Stimulated activated effector memory CD8-positive, alpha-beta T cell treated with anti-CD3 and anti-CD28 coated beads, Interleukin-12 subunit alpha, Interleukin-12 subunit beta, amount 100 ng/mL, for 72 hours (primary cell): ENCODE results near the gene LIPI.
"Not testable (repeated sequence)": the region's sequence is repeated elsewhere in the genome, so short reads cannot be mapped to it uniquely, and the experiment has no call there.

Source experiments
- ATAC-seq: fragments of 150-1000 bp; cut with Tn5 transposase; 2 replicates; pipeline ENCODE4 v1.10.0; 2021
- DNase-seq, 2 donors: peaks; one replicate each; pipeline ENCODE4 v3.0.0; 2021 to 2022; ENCODE audit warnings: low spot score in 2 of 2
- H3K27ac Mint-ChIP-seq: one replicate; pipeline ENCODE4 v1.8.0; 2022; ENCODE audit warnings: mild to moderate bottlenecking, mixed read lengths
- H3K36me3 Mint-ChIP-seq: one replicate; pipeline ENCODE4 v1.8.0; 2022; ENCODE audit warnings: mild to moderate bottlenecking, mixed read lengths
- H3K4me1 Mint-ChIP-seq: one replicate; pipeline ENCODE4 v1.8.0; 2022; ENCODE audit warnings: mixed read lengths
- H3K4me3 Mint-ChIP-seq: one replicate; pipeline ENCODE4 v1.8.0; 2022; ENCODE audit warnings: mild to moderate bottlenecking, mixed read lengths
- H3K9me3 Mint-ChIP-seq: one replicate; pipeline ENCODE4 v1.8.0; 2022; ENCODE audit warnings: mixed read lengths

Gene LIPI

DNA sequence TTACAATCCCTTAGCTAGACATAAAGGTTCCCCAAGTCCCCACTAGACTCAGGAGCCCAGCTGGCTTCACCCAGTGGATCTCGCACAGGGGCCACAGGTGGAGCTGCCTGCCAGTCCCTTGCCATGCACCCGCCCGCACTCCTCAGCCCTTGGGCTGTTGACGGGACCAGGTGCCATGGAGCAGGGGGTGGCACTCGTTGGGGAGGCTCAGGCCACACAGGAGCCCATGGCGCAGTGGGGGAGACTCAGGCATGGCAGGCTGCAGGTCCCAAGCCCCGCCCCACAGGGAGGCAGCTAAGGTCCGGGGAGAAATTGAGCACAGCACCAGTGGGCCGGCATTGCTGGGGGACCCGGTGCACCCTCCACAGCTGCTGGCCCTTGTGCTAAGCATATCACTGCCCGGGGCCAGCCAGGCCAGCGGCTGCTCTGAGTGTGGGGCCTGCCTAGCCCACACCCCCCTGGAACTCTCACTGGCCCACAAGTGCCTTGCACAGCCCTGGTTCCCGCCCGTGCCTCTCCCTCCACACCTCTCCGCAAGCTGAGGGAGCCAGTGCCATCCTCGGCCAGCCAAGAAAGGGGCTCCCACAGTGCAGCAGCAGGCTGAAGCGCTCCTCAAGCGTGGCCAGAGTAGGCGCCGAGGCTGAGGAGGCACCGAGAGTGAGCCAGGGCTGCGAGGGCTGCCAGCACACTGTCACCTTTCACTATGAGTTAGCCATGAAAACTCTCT, 117.8 kb downstream of the LIPI start:
- Mint-ChIP-seq H3K36me3 (no peaks in the 10 kb centered on the region), H3K4me1 (peaks cover 9% of the 10 kb centered on the region), H3K27ac (no peak overlapping the region), H3K4me3 (no peak overlapping the region), H3K9me3 (peaks cover 2% of the 10 kb centered on the region)
- DNase-seq (peak in 1 of 2 donors; percentile 38), ATAC-seq (peak; percentile 52)

DNA sequence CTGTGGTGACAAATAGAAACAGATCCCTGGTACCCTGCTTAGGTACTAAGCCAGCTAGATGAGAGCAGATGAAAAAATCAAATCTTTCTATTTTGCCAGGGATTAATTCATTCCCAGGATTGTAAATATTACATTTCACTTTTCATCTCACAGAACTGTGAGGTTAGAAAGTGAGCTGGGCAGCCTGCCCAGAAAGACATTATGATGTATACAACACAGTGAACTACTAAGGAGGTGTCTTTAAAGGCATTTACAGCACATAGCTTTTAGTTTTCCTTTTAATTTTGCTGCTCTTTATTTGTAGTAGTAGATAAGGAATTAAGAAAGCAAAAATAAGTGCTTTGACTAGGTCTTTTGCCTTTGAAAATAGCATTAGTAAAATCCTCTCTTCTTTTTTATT, 120.6 kb downstream of the LIPI start:
- H3K27ac Mint-ChIP-seq, H3K4me3 Mint-ChIP-seq, H3K9me3 Mint-ChIP-seq, H3K36me3 Mint-ChIP-seq, ATAC-seq, H3K4me1 Mint-ChIP-seq: not testable (repeated sequence)
- peak in 1 of 2 donors; percentile 38 for DNase-seq

DNA sequence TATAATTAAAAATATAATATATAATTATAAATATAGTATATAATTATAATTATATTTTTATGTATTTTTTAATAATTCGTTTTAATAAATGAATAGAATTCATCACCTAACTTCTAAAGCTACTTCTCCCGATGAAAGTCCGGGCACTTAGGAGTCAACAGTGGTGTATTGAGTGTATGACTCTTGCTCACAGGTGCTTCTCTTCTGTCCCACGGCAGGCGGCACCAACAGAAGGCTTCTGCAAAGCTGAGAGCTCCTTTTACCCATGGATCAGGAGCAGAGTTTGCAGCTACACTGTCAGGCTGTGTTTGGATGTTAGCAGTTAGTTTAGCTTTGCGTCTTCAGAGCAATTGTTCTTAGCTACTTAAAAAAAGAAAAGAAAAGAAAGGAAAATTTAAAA, 122.4 kb downstream of the LIPI start:
- no peak for DNase-seq
- Mint-ChIP-seq H3K4me3 (no peak overlapping the region), H3K36me3 (no peaks in the 10 kb centered on the region), H3K9me3 (no peaks in the 10 kb centered on the region), H3K27ac (no peak overlapping the region), H3K4me1 (peaks cover 9% of the 10 kb centered on the region)
- ATAC-seq, result no peak

DNA sequence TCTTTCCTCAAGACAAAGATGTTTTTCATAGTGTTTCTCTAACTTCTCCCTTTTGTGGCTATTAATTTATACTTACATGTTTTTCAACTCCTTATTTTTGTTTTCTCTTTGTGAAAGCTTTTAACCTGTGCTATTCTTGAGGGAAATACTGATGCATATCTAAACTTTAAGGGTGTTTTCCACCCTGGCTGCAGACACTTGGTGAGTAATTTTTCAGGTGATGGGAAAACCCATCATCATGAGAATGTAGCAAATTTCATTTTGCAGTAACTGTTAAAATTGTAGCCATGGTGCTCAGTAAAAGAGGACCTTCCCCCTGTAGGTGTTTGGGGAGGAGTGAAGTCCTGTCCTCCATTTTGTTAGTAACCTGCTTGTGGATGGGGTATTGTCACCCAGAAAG, 124.2 kb downstream of the LIPI start:
- no peaks in the 10 kb centered on the region for H3K9me3 Mint-ChIP-seq
- peak overlapping the region; percentile 33 for H3K27ac Mint-ChIP-seq
- no peak overlapping the region for H3K4me3 Mint-ChIP-seq
- no peak for DNase-seq
- peaks cover 7% of the 10 kb centered on the region for H3K4me1 Mint-ChIP-seq
- ATAC-seq, result peak; percentile 70
- no peaks in the 10 kb centered on the region for H3K36me3 Mint-ChIP-seq

DNA sequence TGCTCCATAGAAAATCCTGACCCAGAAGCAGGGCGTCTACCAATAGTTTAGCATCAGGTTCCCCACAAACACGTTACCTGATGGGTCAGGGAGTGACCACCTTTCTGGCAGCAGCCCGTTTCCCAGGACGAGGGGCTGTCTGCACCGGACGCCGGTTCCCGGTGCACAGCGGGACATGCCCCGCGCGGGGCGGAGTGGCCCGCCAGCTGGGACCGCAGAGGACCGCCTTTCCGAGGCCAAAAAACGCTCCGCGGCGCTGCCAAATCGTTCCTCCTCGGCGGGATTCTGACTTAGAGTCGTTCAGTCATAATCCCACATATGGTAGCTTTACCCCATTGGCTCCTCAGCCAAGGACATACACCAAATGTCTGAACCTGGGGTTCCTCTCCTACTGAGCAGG, 126.1 kb downstream of the LIPI start:
- ATAC-seq (no peak), DNase-seq (peak in 1 of 2 donors; percentile 43)
- no peaks in the 10 kb centered on the region for H3K9me3 Mint-ChIP-seq
- no peaks in the 10 kb centered on the region for H3K36me3 Mint-ChIP-seq
- no peaks in the 10 kb centered on the region for H3K4me1 Mint-ChIP-seq
- H3K4me3 Mint-ChIP-seq, result no peak overlapping the region
- H3K27ac Mint-ChIP-seq, result no peak overlapping the region

DNA sequence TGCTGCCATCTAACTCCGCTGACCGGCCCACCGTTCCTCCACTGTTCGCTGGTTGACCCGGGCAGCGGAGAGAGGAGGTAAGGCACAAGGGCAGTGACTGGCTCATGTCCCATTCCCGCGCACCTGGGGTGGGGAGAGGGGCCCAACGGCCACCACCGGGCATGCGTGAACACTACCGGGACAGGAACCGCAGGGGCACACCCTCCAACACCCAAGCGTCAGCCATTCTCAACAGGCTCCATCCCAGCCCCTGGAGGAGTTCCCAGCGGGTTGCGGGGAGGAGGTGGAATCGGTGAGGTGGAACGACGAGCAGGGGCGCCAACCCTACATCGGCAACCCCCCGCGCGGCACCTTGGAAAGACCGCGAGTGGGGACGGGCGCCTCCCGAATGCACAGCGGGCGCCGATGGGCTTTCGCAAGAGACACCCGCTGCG, 126.7 kb downstream of the LIPI start:
- H3K9me3 Mint-ChIP-seq, result no peaks in the 10 kb centered on the region
- no peak overlapping the region for H3K4me3 Mint-ChIP-seq
- no peaks in the 10 kb centered on the region for H3K36me3 Mint-ChIP-seq
- no peak for DNase-seq
- no peak for ATAC-seq
- H3K4me1 Mint-ChIP-seq, result no peaks in the 10 kb centered on the region
- no peak overlapping the region for H3K27ac Mint-ChIP-seq

DNA sequence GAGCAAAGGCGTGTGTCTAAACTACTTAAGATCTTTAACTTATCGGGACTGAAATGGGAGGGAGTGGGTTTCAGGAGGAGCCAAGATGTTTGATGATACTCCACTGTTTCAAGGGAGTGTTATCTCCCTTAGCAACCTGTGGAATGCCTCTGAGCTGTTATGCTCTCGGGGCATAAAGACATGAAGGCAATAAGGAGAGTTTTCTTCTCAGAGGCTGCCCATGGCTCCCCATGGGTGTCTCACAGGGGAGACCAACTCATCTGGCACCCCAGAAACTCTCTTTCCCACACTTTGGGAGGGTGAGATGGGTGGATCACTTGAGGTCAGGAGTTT, 130.0 kb downstream of the LIPI start:
- H3K36me3 Mint-ChIP-seq, result no peaks in the 10 kb centered on the region
- DNase-seq, result no peak
- no peak overlapping the region for H3K27ac Mint-ChIP-seq
- H3K4me1 Mint-ChIP-seq, result no peaks in the 10 kb centered on the region
- ATAC-seq, result no peak
- no peak overlapping the region for H3K4me3 Mint-ChIP-seq
- peaks cover 19% of the 10 kb centered on the region for H3K9me3 Mint-ChIP-seq

DNA sequence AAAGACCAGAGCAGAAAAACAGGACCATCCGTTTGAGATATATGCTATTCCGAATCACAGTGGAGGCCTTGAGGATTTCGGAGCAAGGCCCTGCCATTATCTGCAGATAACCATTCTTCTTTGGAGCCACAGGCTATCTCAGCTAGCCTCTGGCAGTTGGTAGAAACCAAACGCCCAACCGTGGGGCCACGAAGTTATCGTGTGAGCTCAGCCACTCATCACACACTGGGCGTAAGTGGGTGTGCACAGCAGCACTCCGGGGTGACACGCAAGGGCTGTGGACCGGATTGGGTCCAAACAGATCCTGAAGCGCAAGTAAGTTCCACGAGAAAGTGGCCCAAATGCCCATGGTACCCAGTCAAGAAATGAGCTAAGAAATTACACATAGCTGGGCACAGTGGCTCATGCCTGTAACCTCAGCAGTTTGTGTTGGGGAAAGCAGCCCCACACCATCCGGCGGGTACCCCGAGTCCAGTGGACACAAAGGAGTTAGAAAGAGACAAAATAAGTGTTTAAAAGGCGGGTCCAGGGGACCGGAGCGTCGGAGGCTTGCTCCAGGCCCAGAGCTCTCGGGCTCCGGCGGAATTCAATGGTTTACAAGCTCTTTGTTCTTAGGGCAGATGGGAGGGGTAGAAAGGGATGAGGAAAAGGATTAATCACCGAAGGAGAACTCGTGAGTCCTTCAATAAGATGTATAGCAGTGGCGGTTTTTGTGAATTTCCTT, 130.6 kb downstream of the LIPI start:
- H3K4me1 Mint-ChIP-seq, result no peaks in the 10 kb centered on the region
- H3K27ac Mint-ChIP-seq, result no peak overlapping the region
- no peak for ATAC-seq
- H3K4me3 Mint-ChIP-seq, result no peak overlapping the region
- no peaks in the 10 kb centered on the region for H3K36me3 Mint-ChIP-seq
- DNase-seq, result no peak
- H3K9me3 Mint-ChIP-seq, result peaks cover 19% of the 10 kb centered on the region

DNA sequence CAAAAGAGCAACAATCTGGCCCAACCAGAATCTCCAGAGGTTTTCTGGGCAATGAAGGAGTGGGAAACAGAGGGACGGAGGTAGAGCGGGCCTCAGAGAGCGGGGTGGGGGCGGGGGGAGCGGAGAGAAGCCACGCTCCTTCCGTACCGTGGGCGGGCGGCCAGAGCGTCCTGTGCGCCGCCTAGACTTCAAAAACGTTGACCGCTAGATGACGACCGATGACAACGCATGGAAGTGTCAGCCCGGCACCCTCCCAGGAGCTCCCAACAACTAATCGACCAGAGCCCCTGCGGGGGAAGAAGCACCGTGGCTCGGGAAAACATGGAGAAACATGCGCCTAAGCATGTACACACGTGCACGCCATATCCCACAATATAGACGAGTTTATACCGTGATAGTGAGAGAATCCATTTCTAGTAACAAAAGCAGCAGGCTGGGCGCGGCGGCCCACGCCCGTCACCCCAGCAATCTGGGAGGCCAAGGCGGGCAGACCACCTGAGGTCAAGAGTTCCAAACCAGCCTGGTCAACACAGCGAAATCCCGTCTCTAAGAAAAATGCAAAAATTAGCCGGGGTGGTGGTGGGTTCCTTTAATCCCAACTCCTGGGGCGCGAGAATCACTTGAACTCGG, 131.9 kb downstream of the LIPI start:
- Mint-ChIP-seq H3K4me3 (no peak overlapping the region), H3K4me1 (no peaks in the 10 kb centered on the region), H3K27ac (no peak overlapping the region), H3K9me3 (peaks cover 19% of the 10 kb centered on the region), H3K36me3 (no peaks in the 10 kb centered on the region)
- ATAC-seq (no peak), DNase-seq (no peak)

DNA sequence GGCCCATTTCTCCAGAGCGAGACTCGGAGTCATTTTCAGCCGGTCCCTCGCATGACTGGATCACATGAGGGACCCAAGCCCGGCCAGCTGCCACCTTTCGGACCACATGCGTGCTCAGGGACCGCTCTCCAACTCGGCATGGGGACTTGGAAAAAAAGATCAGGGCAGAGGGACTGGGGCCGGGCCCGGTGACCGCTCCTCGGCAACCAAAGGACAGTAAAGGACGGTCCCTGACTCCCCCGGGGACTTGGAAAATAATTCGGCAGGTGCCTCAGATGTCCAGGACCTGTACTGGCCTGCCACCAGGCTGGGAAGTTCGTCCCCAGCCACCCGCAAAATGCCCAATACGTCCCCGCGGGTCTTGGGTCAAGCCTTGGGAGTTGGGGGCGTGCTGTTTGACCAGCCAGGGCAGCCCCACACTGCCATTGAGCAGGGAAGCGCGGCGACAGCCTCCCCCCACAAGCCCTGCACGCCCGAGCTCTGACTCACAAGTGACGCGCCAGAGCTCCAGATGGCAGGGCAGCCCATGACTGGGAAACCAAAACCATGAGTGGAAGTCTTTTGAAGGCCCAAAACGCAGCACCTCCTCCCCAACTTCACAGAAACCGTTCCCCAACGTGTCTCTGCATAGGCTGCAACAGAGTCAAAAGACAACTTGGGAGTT, 134.5 kb downstream of the LIPI start:
- ATAC-seq, result peak; percentile 79
- no peaks in the 10 kb centered on the region for H3K4me1 Mint-ChIP-seq
- no peak overlapping the region for H3K27ac Mint-ChIP-seq
- no peaks in the 10 kb centered on the region for H3K36me3 Mint-ChIP-seq
- DNase-seq, result peak in 1 of 2 donors; percentile 53
- peaks cover 19% of the 10 kb centered on the region for H3K9me3 Mint-ChIP-seq
- H3K4me3 Mint-ChIP-seq, result no peak overlapping the region

DNA sequence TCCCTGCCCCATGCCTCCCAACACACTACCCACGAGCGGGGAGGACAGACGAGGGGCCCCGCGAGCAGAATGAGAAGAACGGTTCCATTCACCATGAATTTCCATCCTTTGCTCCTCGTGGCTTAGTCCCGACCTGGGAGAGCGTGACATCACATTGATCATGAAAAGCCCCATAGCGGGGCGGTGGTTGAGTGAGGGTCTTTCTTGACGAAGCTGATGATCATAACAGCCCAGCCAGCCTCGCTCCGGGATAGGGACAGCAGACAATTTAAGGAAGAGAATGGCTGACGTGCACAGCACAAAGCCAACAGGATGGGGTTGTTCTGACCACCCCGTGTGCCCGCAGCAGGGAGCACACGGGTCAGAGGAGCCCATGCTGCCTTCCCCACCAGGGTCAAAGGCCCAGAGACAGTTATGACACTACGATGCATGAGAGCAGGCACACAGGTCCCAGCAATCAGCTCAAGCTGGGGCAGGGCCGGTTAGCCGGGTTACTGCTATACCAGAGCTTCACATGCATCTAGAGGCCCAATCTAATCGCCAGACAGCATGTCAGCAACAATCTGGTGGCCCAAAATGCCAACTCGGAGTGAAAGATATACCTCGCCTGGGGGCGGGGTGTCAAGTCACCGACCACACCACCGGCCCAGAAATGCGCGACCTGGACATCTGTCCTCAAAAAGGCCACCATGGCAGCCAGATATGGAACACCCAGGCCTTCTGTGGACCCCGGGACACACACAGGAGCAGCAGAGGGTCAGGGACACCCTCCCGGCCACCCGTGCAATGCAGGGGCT, 135.2 kb downstream of the LIPI start:
- H3K4me1 Mint-ChIP-seq, result no peaks in the 10 kb centered on the region
- no peaks in the 10 kb centered on the region for H3K36me3 Mint-ChIP-seq
- no peak overlapping the region for H3K4me3 Mint-ChIP-seq
- H3K9me3 Mint-ChIP-seq, result peaks cover 19% of the 10 kb centered on the region
- H3K27ac Mint-ChIP-seq, result no peak overlapping the region
- ATAC-seq, result no peak
- DNase-seq, result peak in 1 of 2 donors; percentile 38

DNA sequence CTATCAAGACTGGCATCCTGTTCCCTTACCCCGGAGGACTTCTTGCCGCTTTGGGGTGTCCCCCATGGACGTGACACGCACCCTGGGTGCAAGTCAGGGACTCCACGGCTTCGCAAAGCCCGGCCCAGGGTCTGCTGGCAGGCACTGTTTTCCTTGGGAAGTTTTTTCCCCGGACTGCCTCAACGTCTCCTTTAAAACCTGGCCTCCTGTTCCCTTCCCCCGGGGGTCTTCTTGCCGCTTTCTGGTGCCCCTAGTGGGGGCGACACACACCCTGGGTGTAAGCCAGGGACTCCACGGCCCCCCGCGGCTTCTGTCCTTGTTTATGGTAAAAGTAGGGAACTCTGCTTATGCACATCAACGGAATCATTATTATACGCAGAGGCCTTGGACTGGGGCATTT, 136.6 kb downstream of the LIPI start:
- no peak overlapping the region for H3K4me3 Mint-ChIP-seq
- peaks cover 19% of the 10 kb centered on the region for H3K9me3 Mint-ChIP-seq
- H3K4me1 Mint-ChIP-seq, result no peaks in the 10 kb centered on the region
- DNase-seq (no peak), ATAC-seq (no peak)
- H3K27ac Mint-ChIP-seq, result no peak overlapping the region
- no peaks in the 10 kb centered on the region for H3K36me3 Mint-ChIP-seq

DNA sequence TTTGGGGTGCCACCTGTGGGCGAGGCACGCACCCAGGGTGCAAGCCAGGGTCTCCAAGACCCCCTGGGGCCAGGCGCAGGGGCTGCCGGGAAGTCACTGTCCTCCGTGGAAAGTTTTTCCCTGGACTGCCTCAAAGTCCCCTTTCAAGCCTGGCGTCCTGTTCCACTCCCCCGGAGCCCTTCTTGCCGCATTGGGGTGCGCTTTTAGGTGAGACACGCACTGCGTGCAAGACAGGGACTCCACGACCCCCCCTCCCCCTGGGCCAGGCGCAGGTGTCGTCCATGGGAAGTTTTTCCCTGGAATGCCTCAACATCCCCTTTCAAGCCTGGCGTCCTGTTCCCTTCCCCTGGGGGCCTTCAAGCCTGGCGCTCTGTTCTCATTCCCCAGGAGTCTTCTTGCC, 137.1 kb downstream of the LIPI start:
- no peak overlapping the region for H3K27ac Mint-ChIP-seq

DNA sequence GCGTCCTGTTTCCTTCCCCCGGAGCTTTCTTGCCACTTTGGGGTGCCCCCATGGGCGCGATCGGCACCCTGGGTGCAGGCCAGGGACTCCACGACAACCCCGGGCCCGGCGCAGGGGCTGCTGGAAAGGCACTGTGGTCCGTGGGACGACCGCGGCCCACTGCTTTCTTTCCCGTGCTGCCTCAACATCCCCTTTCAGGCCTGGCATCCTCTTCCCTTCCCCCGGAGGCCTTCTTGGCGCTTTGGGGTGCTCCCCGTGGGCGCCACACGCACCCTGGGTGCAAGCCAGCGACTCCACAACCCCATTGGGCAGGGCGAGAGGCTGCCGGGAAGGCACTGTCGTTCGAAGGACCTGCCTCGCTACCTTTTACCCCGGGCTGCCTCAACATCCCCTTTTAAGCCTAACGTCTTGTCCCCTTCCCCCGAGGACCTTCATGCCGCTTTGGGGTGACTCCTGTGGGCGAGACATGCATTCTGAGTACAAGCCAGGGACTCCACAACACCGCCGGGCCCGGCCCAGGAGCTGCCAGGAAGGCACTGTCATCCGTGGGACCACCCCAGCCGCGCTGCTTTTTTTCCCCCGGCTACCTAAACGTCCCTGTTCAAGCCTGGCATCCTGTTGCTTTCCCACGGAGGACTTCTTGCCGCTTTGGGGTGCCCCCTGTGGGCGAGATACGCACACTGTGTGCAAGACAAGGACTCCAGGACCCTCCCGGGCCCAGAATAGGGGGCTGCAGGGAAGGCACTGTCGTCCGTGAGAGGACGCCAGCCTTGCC, 137.8 kb downstream of the LIPI start:
- H3K27ac Mint-ChIP-seq, result no peak overlapping the region
- no peaks in the 10 kb centered on the region for H3K36me3 Mint-ChIP-seq
- ATAC-seq (no peak), DNase-seq (peak in 1 of 2 donors; percentile 41)
- H3K9me3 Mint-ChIP-seq, result peaks cover 12% of the 10 kb centered on the region
- no peak overlapping the region for H3K4me3 Mint-ChIP-seq
- H3K4me1 Mint-ChIP-seq, result no peaks in the 10 kb centered on the region

More for the DNA sequence above, 137.1 kb downstream of the LIPI start:
- no peak for DNase-seq
- no peak overlapping the region for H3K4me3 Mint-ChIP-seq
- ATAC-seq, result no peak
- H3K36me3 Mint-ChIP-seq, result no peaks in the 10 kb centered on the region
- H3K4me1 Mint-ChIP-seq, result no peaks in the 10 kb centered on the region
- peaks cover 18% of the 10 kb centered on the region for H3K9me3 Mint-ChIP-seq
